ENCODE results near the gene CRMP1.

The CRMP1 gene

GRCh38 chr4:5845035-5845905 lies 47.6 kb downstream of the CRMP1 start:
- Histone ChIP-seq H3K9me3 (ENCODE audit: insufficient read depth, low read length, severe bottlenecking) (no peaks in the 10 kb centered on the region), H3K4me3 (ENCODE audit: low read depth in 1 of 2, low read length in 2 of 2) (no peak overlapping the region), H2AFZ (ENCODE audit: low read depth, low read length) (no peak overlapping the region), H3K27me3 (ENCODE audit: insufficient read depth, low read length, poor library complexity) (no peaks in the 10 kb centered on the region), H3K36me3 (ENCODE audit: insufficient read depth, low read length) (no peaks in the 10 kb centered on the region), H3K4me2 (ENCODE audit: insufficient read depth, low read length) (no peak overlapping the region), H3K27ac (ENCODE audit: low read length) (no peak overlapping the region), H3K9ac (ENCODE audit: low read depth, low read length) (no peak overlapping the region), H3K4me1 (ENCODE audit: insufficient read depth, low read length) (no peaks in the 10 kb centered on the region), H4K20me1 (ENCODE audit: insufficient read depth, low read length) (no peaks in the 10 kb centered on the region), H3K79me2 (ENCODE audit: insufficient read depth, low read length) (no peaks in the 10 kb centered on the region)
- DNase-seq (no peak), ATAC-seq (ENCODE audit: insufficient read depth, low read depth) (no peak)
- TF ChIP-seq EZH2 (IDR thresholded peaks at IDR 0.05; ENCODE audit: borderline replicate concordance, low read depth, low read length, severe bottlenecking) (no peak), CTCF (IDR thresholded peaks at IDR 0.05; ENCODE audit: borderline replicate concordance, extremely low read depth, low read length, poor library complexity, severe bottlenecking) (no peak)

- H3K4me3 ChIP-seq (ENCODE audit: low read depth in 1 of 2, low read length in 2 of 2) = no peak overlapping the region
- H3K9me3 ChIP-seq (ENCODE audit: insufficient read depth, low read length, severe bottlenecking) = no peaks in the 10 kb centered on the region
- H3K27me3 ChIP-seq (ENCODE audit: insufficient read depth, low read length, poor library complexity) = no peaks in the 10 kb centered on the region
- H3K4me2 ChIP-seq (ENCODE audit: insufficient read depth, low read length) = no peak overlapping the region
- no peak overlapping the region for H3K9ac ChIP-seq (ENCODE audit: low read depth, low read length)
- no peaks in the 10 kb centered on the region for H3K79me2 ChIP-seq (ENCODE audit: insufficient read depth, low read length)
- ATAC-seq (ENCODE audit: insufficient read depth, low read depth) (no peak), DNase-seq (no peak)
- H2AFZ ChIP-seq (ENCODE audit: low read depth, low read length) = no peak overlapping the region
- H4K20me1 ChIP-seq (ENCODE audit: insufficient read depth, low read length) = no peaks in the 10 kb centered on the region
- no peak overlapping the region for H3K27ac ChIP-seq (ENCODE audit: low read length)
- no peaks in the 10 kb centered on the region for H3K36me3 ChIP-seq (ENCODE audit: insufficient read depth, low read length)
- H3K4me1 ChIP-seq (ENCODE audit: insufficient read depth, low read length) = no peaks in the 10 kb centered on the region
- TF ChIP-seq CTCF (IDR thresholded peaks at IDR 0.05; ENCODE audit: borderline replicate concordance, extremely low read depth, low read length, poor library complexity, severe bottlenecking) = no peak
- TF ChIP-seq EZH2 (IDR thresholded peaks at IDR 0.05; ENCODE audit: borderline replicate concordance, low read depth, low read length, severe bottlenecking) = no peak
Measured at GRCh38 chr4:5843573-5844530, 49.0 kb downstream of the CRMP1 start.

- Histone ChIP-seq H4K20me1 (ENCODE audit: insufficient read depth, low read length) (no peaks in the 10 kb centered on the region; the same call in 1 of the 2 replicates), H2AFZ (ENCODE audit: low read depth, low read length) (no peak overlapping the region), H3K9ac (ENCODE audit: low read depth, low read length) (no peak overlapping the region), H3K4me1 (ENCODE audit: insufficient read depth, low read length) (no peaks in the 10 kb centered on the region), H3K9me3 (ENCODE audit: insufficient read depth, low read length, severe bottlenecking) (no peaks in the 10 kb centered on the region), H3K4me2 (ENCODE audit: insufficient read depth, low read length) (no peak overlapping the region), H3K36me3 (ENCODE audit: insufficient read depth, low read length) (no peaks in the 10 kb centered on the region), H3K27me3 (ENCODE audit: insufficient read depth, low read length, poor library complexity) (no peaks in the 10 kb centered on the region), H3K4me3 (ENCODE audit: low read depth in 1 of 2, low read length in 2 of 2) (no peak overlapping the region), H3K27ac (ENCODE audit: low read length) (no peak overlapping the region), H3K79me2 (ENCODE audit: insufficient read depth, low read length) (no peaks in the 10 kb centered on the region)
- TF ChIP-seq EZH2 (IDR thresholded peaks at IDR 0.05; ENCODE audit: borderline replicate concordance, low read depth, low read length, severe bottlenecking) (no peak), CTCF (IDR thresholded peaks at IDR 0.05; ENCODE audit: borderline replicate concordance, extremely low read depth, low read length, poor library complexity, severe bottlenecking) (no peak)
- no peak for DNase-seq
- ATAC-seq (ENCODE audit: insufficient read depth, low read depth) = no peak
Measured at GRCh38 chr4:5842456-5842855, 50.4 kb downstream of the CRMP1 start.
